Measurements from ENCODE around the gene MSH3.
"Not testable (repeated sequence)": the region's sequence is repeated elsewhere in the genome, so short reads cannot be mapped to it uniquely, and the experiment has no call there.

MSH3 gene

DNA sequence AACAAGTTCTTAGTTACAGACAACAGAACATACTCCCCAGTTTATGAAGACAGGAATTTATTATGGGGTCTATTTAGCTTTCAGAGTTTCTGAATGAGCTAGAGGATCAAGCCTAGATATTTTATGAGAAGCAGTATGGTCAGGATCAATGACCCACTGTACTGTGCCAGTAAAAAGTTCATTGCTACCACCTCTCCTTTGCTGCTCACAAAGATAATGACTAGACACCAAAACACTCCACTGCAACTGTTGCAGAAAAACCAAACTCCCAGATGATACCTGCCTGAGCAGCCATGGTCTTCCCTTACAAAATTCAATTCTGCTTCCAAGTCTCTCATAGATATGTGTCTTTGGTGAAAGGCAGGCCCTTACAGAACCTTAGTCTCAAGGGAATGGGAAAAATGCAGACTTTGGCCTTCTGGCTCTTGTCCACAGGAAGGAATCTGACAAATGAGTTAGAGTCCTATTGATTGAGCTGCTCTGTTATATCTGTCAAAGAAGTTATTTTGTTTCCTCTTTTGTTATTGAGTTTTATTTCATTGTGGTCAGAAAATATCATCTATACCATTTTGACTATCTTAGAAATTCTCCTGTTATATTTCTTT lies 231.0 kb downstream of the MSH3 start:
- H3K36me3 Mint-ChIP-seq (ENCODE audit: insufficient read depth), result peaks cover 5% of the 10 kb centered on the region
- ATAC-seq (replicated peaks; ENCODE audit: extremely low read depth, poor library complexity, severe bottlenecking) (no peak), DNase-seq (ENCODE audit: low spot score in 2 of 2) (no peak)
- no peak overlapping the region for H3K27ac Mint-ChIP-seq (ENCODE audit: low read depth)
- no peaks in the 10 kb centered on the region for H3K4me1 Mint-ChIP-seq
- H3K27me3 Mint-ChIP-seq, result no peaks in the 10 kb centered on the region
- no peak overlapping the region for H3K4me3 Mint-ChIP-seq
- H3K9me3 Mint-ChIP-seq, result no peaks in the 10 kb centered on the region

GRCh38 chr5:80894083-80894482 lies 239.6 kb downstream of the MSH3 start:
- no peak for DNase-seq (ENCODE audit: low spot score in 2 of 2)
- Mint-ChIP-seq H3K9me3 (no peaks in the 10 kb centered on the region), H3K27ac (ENCODE audit: low read depth) (no peak overlapping the region), H3K36me3 (ENCODE audit: insufficient read depth) (no peaks in the 10 kb centered on the region), H3K4me3 (no peak overlapping the region), H3K27me3 (no peaks in the 10 kb centered on the region), H3K4me1 (no peaks in the 10 kb centered on the region)
- ATAC-seq (replicated peaks; ENCODE audit: extremely low read depth, poor library complexity, severe bottlenecking), result no peak

- DNase-seq (ENCODE audit: low spot score in 2 of 2) (no peak), ATAC-seq (replicated peaks; ENCODE audit: extremely low read depth, poor library complexity, severe bottlenecking) (no peak)
- no peak overlapping the region for H3K27ac Mint-ChIP-seq (ENCODE audit: low read depth)
- no peaks in the 10 kb centered on the region for H3K4me1 Mint-ChIP-seq
- H3K9me3 Mint-ChIP-seq, result no peaks in the 10 kb centered on the region
- H3K36me3 Mint-ChIP-seq (ENCODE audit: insufficient read depth), result no peaks in the 10 kb centered on the region
- H3K4me3 Mint-ChIP-seq, result no peak overlapping the region
- H3K27me3 Mint-ChIP-seq, result no peaks in the 10 kb centered on the region
These were observed 241.1 kb downstream of the MSH3 start for GRCh38 chr5:80895523-80895922.

- not testable (repeated sequence) for ATAC-seq (replicated peaks; ENCODE audit: extremely low read depth, poor library complexity, severe bottlenecking); H3K27ac Mint-ChIP-seq (ENCODE audit: low read depth); H3K36me3 Mint-ChIP-seq (ENCODE audit: insufficient read depth); H3K4me3 Mint-ChIP-seq; H3K9me3 Mint-ChIP-seq; H3K27me3 Mint-ChIP-seq; H3K4me1 Mint-ChIP-seq; DNase-seq (ENCODE audit: low spot score in 2 of 2)
These were observed 248.2 kb downstream of the MSH3 start for GRCh38 chr5:80902624-80903023.

DNA sequence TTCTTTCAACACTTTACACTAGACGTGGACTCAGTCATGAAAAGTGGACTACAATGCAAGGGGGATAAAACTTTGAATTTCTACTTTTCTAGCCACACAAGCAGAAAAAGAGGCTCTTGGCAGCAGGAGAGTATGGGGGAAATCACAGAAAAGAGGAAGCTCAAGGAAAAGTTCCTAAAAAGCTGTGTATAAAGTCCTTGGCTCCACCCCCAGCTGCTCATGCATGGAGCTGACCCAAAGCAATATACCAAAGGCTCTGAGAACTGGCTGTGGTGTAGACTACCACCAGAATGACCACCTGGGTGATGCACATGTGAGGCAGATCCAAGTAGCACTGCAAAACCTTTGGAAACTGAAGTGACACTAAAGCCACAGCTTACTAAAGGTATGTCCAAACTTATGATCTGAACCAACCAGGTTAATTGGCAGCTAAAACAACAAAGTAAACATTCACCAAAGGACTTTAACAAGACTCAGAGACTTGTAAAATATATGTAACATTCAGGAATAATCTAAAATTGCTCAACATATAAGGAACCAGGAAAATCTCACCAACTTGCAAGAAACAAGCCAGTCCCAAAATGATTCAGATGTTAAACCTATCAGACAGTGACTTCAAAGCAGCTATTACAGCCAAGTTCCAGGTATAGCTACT lies 250.2 kb downstream of the MSH3 start:
- no peaks in the 10 kb centered on the region for H3K27me3 Mint-ChIP-seq
- peaks cover 5% of the 10 kb centered on the region for H3K9me3 Mint-ChIP-seq
- H3K27ac Mint-ChIP-seq (ENCODE audit: low read depth), result no peak overlapping the region
- DNase-seq (ENCODE audit: low spot score in 2 of 2) (no peak), ATAC-seq (replicated peaks; ENCODE audit: extremely low read depth, poor library complexity, severe bottlenecking) (no peak)
- no peak overlapping the region for H3K4me3 Mint-ChIP-seq
- no peaks in the 10 kb centered on the region for H3K4me1 Mint-ChIP-seq
- H3K36me3 Mint-ChIP-seq (ENCODE audit: insufficient read depth), result peaks cover 3% of the 10 kb centered on the region

- H3K27me3 Mint-ChIP-seq, result no peaks in the 10 kb centered on the region
- no peak for ATAC-seq (replicated peaks; ENCODE audit: extremely low read depth, poor library complexity, severe bottlenecking)
These were observed 251.0 kb downstream of the MSH3 start for GRCh38 chr5:80905405-80905804.

DNA sequence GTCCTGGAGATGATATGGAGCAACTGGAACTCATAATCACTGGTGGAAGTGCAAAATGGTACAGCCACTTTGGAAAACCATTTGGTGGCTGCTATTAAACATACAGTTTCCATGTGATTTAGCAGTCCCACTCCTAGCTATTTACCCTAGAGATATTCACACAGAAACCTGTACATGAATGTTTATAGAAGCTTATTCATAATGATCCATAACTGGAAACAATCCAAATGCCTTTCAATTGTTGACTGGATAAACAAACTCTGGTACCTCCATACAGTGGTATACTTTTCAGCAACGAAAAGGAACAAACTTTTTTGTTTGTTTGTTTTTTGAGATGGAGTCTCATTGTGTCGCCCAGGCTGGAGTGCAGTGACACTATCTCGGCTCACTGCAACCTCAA lies 258.0 kb downstream of the MSH3 start:
- Mint-ChIP-seq H3K4me1 (no peaks in the 10 kb centered on the region), H3K9me3 (no peaks in the 10 kb centered on the region), H3K36me3 (ENCODE audit: insufficient read depth) (peaks cover 2% of the 10 kb centered on the region), H3K27me3 (no peaks in the 10 kb centered on the region), H3K4me3 (no peak overlapping the region), H3K27ac (ENCODE audit: low read depth) (no peak overlapping the region)
- ATAC-seq (replicated peaks; ENCODE audit: extremely low read depth, poor library complexity, severe bottlenecking), result no peak
- DNase-seq (ENCODE audit: low spot score in 2 of 2), result no peak

More at GRCh38 chr5:80905405-80905804, 251.0 kb downstream of the MSH3 start:
- Mint-ChIP-seq H3K36me3 (ENCODE audit: insufficient read depth) (peaks cover 3% of the 10 kb centered on the region), H3K4me1 (no peaks in the 10 kb centered on the region), H3K9me3 (peaks cover 5% of the 10 kb centered on the region), H3K27ac (ENCODE audit: low read depth) (no peak overlapping the region), H3K4me3 (no peak overlapping the region)
- no peak for DNase-seq (ENCODE audit: low spot score in 2 of 2)

DNA sequence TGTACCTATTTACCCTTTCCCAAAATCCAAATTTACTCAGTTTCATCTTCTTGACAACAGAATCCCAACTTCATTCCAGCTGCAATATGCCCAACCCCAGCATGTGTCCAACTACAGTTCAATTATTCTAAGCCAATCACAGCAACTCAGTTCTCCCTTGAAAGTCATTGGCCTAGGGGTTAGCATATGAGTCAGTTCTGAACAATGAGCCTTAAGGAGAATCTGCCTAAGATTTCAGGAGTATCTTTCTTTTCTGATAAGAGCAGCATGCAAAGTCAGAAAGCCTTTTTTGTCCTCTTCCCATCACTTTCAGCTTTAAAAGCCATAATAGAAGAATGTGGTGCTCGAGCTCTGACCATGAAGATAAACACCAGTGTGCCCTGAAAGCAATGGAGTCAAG lies 261.3 kb downstream of the MSH3 start:
- H3K9me3 Mint-ChIP-seq, result no peaks in the 10 kb centered on the region
- ATAC-seq (replicated peaks; ENCODE audit: extremely low read depth, poor library complexity, severe bottlenecking) (no peak), DNase-seq (ENCODE audit: low spot score in 2 of 2) (no peak)
- no peak overlapping the region for H3K4me3 Mint-ChIP-seq
- H3K27me3 Mint-ChIP-seq, result no peaks in the 10 kb centered on the region
- no peak overlapping the region for H3K27ac Mint-ChIP-seq (ENCODE audit: low read depth)
- H3K36me3 Mint-ChIP-seq (ENCODE audit: insufficient read depth), result no peaks in the 10 kb centered on the region
- H3K4me1 Mint-ChIP-seq, result no peaks in the 10 kb centered on the region

- Mint-ChIP-seq H3K27me3 (no peaks in the 10 kb centered on the region), H3K27ac (ENCODE audit: low read depth) (no peak overlapping the region), H3K4me3 (no peak overlapping the region), H3K4me1 (no peaks in the 10 kb centered on the region), H3K9me3 (no peaks in the 10 kb centered on the region), H3K36me3 (ENCODE audit: insufficient read depth) (no peaks in the 10 kb centered on the region)
- ATAC-seq (replicated peaks; ENCODE audit: extremely low read depth, poor library complexity, severe bottlenecking) (no peak), DNase-seq (ENCODE audit: low spot score in 2 of 2) (no peak)
These were observed 262.2 kb downstream of the MSH3 start for GRCh38 chr5:80916676-80917075.

DNA sequence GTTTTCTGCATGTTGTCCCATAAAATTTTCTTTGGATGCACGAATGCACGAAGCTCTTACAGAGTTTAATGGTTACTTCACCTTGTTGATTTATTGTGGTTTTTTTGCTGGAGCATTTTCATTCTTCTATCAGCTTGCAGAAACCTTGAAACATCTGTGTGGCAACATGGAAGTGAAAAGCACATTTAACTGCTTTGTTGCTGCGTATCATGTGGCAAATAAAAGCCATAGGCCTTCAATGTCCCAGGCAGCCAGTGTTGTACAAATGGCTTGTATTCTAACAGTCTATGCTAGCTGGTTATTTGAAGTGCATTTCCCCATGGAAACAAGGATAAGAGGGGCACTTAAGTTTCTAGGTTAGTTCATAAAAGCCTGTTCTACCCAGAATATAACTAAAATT lies 263.2 kb downstream of the MSH3 start:
- DNase-seq (ENCODE audit: low spot score in 2 of 2) (no peak), ATAC-seq (replicated peaks; ENCODE audit: extremely low read depth, poor library complexity, severe bottlenecking) (no peak)
- H3K4me1 Mint-ChIP-seq, result no peaks in the 10 kb centered on the region
- no peak overlapping the region for H3K4me3 Mint-ChIP-seq
- no peak overlapping the region for H3K27ac Mint-ChIP-seq (ENCODE audit: low read depth)
- no peaks in the 10 kb centered on the region for H3K36me3 Mint-ChIP-seq (ENCODE audit: insufficient read depth)
- H3K9me3 Mint-ChIP-seq, result no peaks in the 10 kb centered on the region
- H3K27me3 Mint-ChIP-seq, result peaks cover 6% of the 10 kb centered on the region

GRCh38 chr5:80919678-80920196 lies 265.3 kb downstream of the MSH3 start:
- Mint-ChIP-seq H3K4me1 (no peaks in the 10 kb centered on the region), H3K36me3 (ENCODE audit: insufficient read depth) (no peaks in the 10 kb centered on the region), H3K27me3 (peaks cover 10% of the 10 kb centered on the region), H3K4me3 (no peak overlapping the region), H3K27ac (ENCODE audit: low read depth) (no peak overlapping the region), H3K9me3 (no peaks in the 10 kb centered on the region)
- no peak for ATAC-seq (replicated peaks; ENCODE audit: extremely low read depth, poor library complexity, severe bottlenecking)
- DNase-seq (ENCODE audit: low spot score in 2 of 2), result no peak

- H3K27ac Mint-ChIP-seq (ENCODE audit: low read depth), result no peak overlapping the region
- no peak overlapping the region for H3K4me3 Mint-ChIP-seq
- H3K9me3 Mint-ChIP-seq, result no peaks in the 10 kb centered on the region
- ATAC-seq (replicated peaks; ENCODE audit: extremely low read depth, poor library complexity, severe bottlenecking) (no peak), DNase-seq (ENCODE audit: low spot score in 2 of 2) (no peak)
- peaks cover 10% of the 10 kb centered on the region for H3K27me3 Mint-ChIP-seq
- H3K36me3 Mint-ChIP-seq (ENCODE audit: insufficient read depth), result no peaks in the 10 kb centered on the region
- H3K4me1 Mint-ChIP-seq, result no peaks in the 10 kb centered on the region
These were observed 265.9 kb downstream of the MSH3 start for GRCh38 chr5:80920333-80920732.

- no peaks in the 10 kb centered on the region for H3K9me3 Mint-ChIP-seq
These were observed 266.6 kb downstream of the MSH3 start for GRCh38 chr5:80921026-80921425.

More at GRCh38 chr5:80921026-80921425, 266.6 kb downstream of the MSH3 start:
- Mint-ChIP-seq H3K4me3 (no peak overlapping the region), H3K4me1 (no peaks in the 10 kb centered on the region), H3K27ac (ENCODE audit: low read depth) (no peak overlapping the region), H3K36me3 (ENCODE audit: insufficient read depth) (no peaks in the 10 kb centered on the region), H3K27me3 (peaks cover 10% of the 10 kb centered on the region)
- DNase-seq (ENCODE audit: low spot score in 2 of 2), result no peak
- no peak for ATAC-seq (replicated peaks; ENCODE audit: extremely low read depth, poor library complexity, severe bottlenecking)

All from central memory CD8-positive, alpha-beta T cell (primary cell).